GM19193 (cell line): ENCODE measurements around the gene COL4A2.

Experiments used
- POLR2A ChIP-seq: IDR thresholded peaks from 4 replicates; pipeline ENCODE4 v1.6.1; 2011; ENCODE audit not compliant: insufficient read depth, insufficient read length; ENCODE audit errors: extremely low read depth

Gene COL4A2

GRCh38 chr13:110358381-110358780 lies 51.3 kb downstream of the COL4A2 start:
- no peak for TF ChIP-seq POLR2A

- TF ChIP-seq POLR2A: no peak
Observed at GRCh38 chr13:110359840-110360301, 52.8 kb downstream of the COL4A2 start.

DNA sequence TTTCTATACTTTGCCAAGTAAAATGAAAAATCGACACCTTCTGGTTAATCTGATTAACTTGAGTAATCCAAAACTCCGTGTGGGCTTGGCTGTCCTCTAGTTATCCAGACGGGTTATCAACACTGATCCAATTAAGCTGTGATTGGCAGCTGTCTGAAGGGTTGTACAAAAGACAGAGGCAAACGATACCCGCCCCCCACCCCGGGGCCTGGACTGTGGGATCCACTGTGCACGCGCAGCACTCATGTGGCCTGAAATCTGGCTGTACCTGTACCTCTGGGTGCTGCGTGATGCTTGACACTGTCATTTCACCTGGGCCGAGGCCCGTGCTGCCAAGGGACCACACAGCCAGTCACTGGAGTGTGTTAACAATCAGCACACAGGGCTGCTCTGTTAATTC lies 53.5 kb downstream of the COL4A2 start:
- TF ChIP-seq POLR2A: no peak

GRCh38 chr13:110361365-110361911 lies 54.4 kb downstream of the COL4A2 start:
- no peak for TF ChIP-seq POLR2A

GRCh38 chr13:110363010-110363409 lies 55.9 kb downstream of the COL4A2 start:
- TF ChIP-seq POLR2A: no peak

- TF ChIP-seq POLR2A: no peak
Observed at GRCh38 chr13:110364081-110364480, 57.0 kb downstream of the COL4A2 start.

- TF ChIP-seq POLR2A: no peak
Observed at GRCh38 chr13:110365876-110366275, 58.8 kb downstream of the COL4A2 start.

DNA sequence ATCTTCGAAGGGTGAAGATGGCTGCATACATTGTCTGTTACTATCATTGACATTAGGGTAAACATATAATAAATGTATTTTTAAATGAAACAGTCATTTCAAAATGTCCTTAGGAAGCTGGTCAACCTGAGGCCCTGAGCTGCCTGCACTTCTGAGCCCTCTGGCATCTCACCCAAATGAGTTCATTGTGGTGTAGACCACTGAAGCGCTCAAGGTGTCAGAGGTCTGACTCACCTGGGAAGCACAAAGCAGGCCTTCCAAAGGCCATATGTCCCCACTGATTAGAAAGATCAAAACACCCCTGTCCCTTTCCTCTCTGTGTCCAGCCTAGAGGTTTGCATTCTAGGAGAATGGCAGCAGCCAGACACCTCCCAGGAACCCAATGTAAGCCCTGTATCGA lies 59.6 kb downstream of the COL4A2 start:
- no peak for TF ChIP-seq POLR2A

DNA sequence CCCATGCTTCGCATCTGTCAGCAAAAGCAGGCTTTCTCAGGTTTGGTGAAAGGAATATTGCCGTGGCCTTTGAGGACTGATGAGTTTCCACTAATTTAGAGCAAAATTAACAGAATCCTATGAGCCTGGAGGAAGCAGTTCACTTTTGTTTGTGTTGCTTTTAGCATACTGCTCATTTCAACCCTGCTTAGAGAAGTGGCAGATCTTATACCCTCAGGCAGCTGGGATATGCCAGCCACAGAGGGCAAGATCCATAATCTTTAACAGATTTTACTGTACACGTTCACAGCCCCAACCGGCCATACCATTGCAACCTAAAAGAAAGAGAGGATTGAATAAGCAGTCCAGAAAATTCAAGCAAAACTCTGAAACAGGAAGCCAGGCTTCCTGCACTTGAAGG lies 60.5 kb downstream of the COL4A2 start:
- no peak for TF ChIP-seq POLR2A

DNA sequence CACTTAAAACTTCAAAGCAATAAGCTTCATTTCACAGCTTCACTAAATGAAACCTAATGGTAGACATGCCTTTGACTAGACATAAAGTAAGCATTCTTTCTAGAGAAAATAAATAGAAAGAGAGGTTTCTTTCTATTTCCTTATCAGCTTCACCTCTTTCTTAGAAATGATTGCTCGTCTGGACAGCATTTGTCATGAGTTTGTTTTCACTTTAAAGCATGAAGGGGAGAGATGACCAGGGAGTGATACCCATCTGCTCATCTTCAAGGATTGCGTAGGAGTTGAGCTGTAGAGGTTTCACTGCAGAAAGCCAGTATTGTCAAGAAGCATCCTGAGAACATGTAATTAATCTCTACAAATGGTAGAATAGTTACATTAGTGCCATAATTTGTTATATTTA lies 61.3 kb downstream of the COL4A2 start:
- no peak for TF ChIP-seq POLR2A

DNA sequence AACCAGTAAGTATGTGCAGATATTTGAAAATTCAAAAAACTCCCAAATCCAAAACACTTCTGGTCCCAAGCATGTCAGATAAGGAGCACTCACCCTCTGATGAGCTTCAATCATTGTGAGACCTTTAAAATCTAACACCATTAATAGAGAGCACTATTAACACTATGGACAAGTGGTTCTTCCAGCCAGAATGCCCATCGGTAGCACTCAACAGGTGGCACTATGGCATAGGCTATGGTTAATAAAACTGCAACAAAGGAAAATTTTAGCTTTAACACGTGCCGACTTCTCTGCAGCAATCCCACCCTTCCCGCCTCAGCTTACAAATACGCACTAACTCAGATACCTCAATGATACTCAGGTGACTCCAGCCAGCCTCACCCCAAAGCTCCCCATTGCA lies 62.3 kb downstream of the COL4A2 start:
- no peak for TF ChIP-seq POLR2A

DNA sequence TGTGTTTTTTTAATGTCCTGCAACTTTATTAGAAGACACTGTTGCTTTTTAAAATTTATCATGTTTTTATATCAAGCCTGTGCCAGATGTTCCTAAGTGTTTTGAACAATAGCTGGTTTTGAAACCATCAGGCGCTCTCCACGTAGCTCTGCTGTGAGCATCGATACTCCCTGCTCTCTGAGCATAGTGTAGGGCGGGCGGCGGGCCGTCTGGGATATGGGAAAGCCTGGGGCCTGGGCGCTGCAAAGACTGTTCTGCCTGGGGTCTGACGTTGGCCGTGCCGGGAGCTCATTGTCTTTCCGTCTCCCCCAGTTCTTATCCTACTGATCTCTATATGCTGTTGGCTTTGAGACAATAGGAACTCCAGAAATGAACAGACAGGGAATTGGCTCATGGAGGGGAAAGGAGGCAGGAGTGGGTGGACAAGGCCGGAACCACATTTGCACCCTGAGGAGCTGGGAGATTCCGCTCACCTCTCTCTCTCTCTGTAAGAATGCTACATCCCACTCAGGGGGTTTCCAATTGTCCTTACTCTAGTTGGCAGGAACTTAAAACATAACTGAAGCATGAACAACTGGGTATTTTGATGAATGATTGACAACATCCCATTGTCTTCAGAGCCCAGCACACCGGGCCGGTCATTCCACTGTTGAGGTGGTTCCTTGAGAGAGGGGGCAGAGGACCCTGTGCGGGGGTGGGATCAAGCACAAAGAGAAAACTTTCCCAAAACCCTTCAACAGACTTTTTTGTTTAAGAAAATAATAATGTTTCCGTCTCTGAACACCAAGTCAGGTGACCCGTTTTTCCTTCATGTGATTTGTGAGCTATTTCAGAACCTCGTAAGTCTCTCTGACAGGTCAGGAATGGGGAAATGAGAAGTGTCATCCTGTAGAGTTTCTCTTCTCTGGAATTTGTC lies 64.7 kb downstream of the COL4A2 start:
- TF ChIP-seq POLR2A: peak; percentile 33

- no peak for TF ChIP-seq POLR2A
Observed at GRCh38 chr13:110372676-110373075, 65.6 kb downstream of the COL4A2 start.

DNA sequence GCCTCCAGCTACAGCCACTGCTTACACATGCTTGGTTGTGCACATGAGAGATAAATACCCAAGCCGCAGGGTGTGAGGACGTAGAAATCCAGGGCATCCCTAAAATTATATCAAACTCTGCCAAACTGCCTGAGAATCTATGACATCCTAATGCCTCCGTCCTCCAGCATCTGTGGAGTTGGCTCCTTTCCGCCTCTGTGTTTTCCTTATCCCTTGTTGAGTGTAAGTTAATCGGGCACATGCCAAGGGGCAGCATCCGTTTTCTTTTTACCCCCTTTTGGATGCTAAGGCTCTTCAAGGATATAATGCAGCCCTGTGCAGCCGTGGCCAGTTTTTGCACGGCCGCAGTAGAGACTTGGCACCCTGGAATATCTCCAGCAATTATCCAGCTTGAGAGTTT lies 66.5 kb downstream of the COL4A2 start:
- TF ChIP-seq POLR2A: no peak

GRCh38 chr13:110374431-110375370 lies 67.6 kb downstream of the COL4A2 start:
- TF ChIP-seq POLR2A: no peak

DNA sequence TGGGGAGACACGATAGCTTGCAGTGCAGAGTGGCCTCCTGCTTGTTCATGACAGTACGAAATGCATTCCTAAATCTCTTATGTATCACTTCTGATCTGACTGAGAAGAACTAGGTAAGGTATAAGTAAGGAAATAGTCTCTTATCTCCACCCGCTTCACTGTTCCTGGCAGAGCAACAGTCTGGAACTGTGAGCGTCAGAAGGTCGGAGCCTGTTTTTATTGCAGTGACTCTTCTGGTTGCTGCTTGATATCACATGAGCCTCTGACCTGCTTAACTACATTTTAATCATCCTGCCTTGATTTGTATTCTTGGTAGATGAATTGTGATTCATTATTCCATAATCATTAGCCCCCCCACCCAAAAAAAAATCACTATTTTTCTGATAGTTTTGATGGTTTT lies 69.0 kb downstream of the COL4A2 start:
- no peak for TF ChIP-seq POLR2A

- TF ChIP-seq POLR2A: no peak
Observed at GRCh38 chr13:110377178-110377825, 70.2 kb downstream of the COL4A2 start.
